GM10847 (cell line): ENCODE results near the gene AHRR.

Source experiments
- POLR2A ChIP-seq: IDR thresholded peaks from 2 replicates; pipeline ENCODE4 v1.6.1; 2011; ENCODE audit not compliant: insufficient read length; ENCODE audit errors: extremely low read depth

The AHRR gene

GRCh38 chr5:380701-381309, 59.3 kb downstream of the AHRR start:
- no peak for TF ChIP-seq POLR2A

GRCh38 chr5:383066-383465, 61.6 kb downstream of the AHRR start:
- no peak for TF ChIP-seq POLR2A

DNA sequence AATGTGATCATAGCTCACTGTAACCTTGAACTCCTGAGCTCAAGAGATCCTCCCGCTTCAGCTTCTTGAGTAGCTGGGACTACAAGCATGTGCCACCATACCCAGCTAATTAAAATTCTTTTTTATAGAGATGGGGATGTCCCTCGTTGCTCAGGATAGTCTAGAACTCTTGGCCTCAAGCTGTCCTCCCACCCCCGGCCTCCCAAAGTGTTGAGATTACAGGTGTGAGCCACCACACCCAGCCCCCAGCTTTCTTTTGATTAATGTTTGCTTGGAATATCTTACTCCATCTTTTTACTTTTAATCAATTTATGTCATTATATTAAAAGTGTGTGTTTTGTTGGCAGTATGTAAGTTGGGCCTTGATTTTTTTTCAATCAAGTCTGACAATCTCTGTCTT, 62.1 kb downstream of the AHRR start:
- TF ChIP-seq POLR2A: no peak

DNA sequence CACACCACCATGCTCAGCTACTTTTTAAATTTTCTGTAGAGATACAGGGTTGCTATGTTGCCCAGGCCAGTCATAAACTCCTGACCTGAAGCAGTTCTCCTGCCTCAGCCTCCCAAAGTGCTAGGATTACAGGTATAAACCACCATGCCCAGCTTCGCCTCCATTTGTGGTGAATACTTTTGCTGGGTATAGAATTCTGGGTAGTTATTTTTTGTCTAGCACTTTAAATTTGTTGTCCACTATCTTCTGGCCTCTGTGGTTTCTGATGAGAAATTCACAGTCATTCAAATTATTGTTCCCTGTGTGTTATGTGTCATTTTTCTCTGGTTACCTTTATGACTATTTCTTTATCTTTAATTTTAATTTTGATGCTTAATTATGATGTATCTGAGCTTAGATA, 63.8 kb downstream of the AHRR start:
- TF ChIP-seq POLR2A: no peak

DNA sequence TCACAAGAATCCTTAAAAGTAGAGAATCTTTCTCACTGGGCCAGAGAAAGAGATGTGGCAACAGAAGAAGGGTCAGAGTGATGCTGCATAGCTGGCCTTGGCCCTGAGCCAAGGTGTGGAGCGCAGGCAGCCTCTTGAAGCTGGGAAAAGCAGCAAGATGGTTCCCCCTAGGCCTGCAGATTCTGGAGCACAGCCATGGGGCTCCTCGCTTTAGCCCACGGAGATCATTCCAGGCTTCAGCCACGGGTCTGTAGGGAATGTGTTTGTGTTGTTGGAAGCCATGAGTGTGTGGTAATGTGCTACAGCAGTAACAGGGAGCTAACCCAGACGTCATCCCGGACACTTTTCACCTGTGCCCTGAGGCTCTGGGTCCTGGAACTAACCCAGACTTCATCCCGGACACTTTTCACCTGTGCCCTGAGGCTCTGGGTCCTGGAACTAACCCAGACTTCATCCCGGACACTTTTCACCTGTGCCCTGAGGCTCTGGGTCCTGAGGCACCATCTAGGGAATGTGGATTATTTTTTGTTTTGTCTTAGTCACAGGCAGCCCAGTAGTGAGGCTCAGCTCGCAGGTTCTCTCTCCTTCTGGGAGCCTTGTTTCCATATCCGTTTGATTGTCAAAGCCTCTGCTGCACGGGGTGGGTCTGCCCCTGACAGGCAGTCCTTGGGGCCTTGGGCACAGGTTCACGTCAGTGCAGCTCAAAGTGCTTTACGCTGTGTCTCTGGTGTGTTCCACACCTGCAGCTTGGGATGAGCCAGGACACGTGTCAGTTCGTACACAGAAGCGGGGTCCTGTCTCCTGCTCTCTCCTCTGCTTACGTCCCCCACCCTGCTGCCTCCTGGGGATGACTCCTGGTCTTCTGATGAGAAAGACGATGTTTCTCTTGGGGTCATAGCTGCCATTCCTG, 65.2 kb downstream of the AHRR start:
- TF ChIP-seq POLR2A: no peak

DNA sequence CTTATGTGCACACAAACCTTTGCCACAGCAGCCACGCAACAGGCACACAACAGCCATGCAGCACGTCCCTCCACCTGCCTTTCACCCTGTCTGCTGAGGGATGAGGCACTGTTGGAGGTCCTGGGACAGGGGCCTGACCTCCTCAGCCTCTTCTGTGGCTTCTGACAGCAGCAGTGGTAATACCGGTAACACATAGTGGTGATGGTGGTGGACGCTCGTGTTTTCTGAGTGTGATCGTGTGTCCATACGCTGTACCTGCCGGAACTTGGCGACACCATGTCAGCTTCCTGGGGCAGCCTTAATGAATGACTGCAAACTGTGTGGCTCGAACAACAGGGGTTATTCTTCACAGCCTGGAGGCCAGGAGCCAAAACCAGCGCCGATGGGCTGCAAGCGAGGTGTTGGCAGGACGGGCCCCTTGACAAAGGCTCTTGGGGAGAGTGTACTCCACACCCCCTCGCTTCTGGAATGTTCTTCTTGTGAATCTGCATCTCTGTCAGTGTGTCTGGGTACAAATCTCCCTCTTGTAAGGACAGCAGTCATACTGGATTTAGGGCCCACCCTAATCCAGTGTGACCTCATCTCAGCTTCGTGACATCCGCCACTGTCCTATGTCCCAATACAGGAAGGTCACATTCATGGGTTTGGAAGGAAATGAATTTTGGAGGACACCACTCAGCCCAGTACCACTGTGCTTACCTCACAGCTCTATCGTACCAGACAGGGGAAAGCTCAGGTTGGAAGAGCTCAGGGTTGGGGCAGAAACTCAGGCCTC, 66.2 kb downstream of the AHRR start:
- no peak for TF ChIP-seq POLR2A

DNA sequence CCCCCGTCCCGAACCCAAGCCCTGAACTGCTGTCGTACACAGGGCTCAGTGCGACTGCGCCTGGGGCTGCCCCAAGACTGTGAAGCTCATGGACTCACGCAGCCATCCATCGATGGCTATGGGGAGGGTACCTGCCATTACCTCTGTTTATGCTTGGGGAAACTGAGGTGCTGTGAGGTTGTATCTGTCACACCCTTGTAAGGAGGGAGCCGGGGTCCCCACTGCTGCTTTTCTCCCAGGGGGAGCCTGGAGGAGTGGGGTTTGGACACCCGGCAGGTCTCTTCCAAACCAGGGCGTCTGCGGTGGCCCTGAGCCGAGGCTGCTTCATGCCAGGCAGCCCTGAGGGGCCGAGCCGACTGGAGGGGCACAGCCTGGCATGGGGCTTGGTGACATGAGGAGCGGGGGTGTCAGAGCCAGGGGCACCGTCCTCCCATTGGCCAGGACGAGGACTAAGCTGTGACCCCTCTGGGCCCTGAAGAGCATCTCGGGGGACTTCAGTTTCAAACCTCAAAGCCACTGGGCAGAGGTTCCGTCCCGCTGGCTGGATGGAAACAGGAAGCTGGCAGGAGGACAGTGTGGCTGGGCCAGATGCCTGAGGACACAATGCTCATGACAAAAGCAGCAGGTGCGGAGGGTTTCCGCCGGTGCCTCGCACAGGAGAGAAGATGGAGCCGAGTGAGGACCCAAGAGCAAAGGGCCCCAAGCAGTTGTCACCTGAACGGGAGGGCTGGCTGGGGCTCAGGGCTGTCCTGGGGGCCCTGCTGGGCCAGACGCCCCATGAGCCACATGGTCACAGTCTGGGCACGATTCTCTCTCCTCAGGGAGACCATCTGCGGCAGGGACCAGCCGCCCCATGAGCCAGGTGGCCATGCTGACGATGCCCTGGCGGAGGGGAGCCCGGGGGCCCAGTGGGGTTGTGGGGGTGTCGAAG, 67.0 kb downstream of the AHRR start:
- TF ChIP-seq POLR2A: no peak

DNA sequence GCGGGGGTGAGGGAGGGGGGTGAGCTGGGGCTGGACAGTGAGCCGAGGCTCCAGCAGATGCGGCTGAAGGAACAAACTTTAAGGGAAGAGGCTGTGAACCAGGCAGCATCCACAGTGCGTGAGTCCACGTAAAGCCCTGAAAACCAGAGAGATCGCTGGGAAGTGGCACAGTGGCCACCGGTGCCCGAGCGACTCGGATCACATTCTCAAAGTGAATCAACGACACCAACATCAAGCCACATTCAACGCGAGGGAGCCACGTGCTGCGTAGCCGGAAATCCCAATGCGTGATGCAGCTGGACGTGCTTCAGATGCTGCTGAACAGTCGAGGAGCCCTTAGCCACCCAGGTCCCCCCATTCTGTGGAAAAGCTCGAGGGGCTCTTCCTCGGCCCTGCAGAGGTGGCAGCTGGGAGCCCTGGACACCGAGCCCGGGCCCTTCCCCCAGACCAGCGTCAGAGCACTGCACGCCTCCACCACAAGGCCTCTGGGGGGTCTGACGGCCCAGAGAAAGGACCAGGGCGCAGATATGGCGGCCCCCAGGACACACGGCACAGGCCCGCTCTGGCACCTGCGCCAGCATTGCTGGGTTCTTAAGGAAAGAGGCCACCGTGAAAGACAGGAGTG, 67.8 kb downstream of the AHRR start:
- TF ChIP-seq POLR2A: no peak

- no peak for TF ChIP-seq POLR2A
These were observed 68.5 kb downstream of the AHRR start for GRCh38 chr5:389891-390622.

DNA sequence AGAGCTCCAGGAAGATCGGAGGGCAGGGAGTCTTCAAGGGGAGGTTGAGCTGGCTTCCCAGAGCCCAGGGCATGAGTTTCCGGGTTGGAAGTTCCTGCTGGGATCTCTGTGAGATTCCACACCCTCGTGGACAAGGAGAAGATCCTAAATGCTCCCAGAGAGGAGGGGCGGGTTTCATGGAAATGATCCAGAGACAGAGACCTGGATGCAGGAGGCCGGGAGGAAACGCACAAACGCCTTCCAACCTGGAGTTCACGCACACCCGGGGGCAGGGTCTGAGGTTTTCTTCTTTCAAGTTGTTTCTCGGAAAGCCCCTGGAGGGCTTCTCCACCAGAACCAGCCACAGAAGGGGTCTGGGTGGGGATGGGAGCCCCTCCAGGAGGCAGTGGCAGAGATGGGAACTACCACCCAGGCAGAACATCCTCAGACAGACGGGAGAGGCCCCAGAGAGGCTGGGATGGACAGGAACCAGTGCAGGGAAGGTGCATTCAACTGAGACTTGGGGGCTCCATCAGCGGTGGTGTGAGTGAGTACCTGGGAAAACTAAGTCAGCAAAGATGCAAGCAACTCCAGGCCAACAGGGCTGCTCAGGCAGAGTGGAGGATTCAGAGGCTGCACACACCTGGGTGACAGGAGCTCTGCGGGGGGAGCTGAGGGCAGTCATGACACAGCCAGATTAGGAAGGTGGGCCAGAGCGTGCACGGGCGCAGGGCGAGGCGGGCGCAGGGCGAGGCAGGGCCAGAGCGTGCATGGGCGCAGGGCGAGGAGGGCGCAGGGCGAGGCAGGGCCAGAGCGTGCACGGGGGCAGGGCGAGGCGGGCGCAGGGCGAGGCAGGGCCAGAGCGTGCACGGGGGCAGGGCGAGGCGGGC, 69.3 kb downstream of the AHRR start:
- no peak for TF ChIP-seq POLR2A

DNA sequence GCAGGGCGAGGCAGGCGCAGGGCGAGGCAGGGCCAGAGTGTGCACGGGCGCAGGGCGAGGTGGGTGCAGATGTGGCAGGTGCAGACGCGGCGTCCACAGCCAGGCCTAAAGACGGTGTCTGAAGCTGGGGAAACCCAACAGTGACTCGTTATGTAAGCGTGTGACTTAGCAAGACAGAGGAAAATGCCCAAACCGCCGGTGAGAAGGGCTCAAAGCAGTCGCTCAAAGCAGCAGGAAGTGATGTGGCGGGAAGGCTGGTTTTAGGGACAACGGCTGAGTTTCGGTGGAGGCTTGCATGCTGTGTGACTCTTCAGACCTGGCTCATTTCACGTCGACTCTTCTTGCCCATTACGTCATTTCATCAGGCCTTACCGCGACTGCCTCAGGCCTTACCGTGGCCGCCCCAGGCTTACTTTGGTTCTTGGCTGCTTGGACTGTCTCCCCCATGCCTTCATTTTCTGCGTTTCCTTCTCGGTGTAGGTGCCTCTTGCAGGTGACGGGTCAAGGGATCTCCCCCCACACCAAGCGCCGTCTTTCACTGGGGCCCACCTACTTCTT, 71.0 kb downstream of the AHRR start:
- TF ChIP-seq POLR2A: no peak

DNA sequence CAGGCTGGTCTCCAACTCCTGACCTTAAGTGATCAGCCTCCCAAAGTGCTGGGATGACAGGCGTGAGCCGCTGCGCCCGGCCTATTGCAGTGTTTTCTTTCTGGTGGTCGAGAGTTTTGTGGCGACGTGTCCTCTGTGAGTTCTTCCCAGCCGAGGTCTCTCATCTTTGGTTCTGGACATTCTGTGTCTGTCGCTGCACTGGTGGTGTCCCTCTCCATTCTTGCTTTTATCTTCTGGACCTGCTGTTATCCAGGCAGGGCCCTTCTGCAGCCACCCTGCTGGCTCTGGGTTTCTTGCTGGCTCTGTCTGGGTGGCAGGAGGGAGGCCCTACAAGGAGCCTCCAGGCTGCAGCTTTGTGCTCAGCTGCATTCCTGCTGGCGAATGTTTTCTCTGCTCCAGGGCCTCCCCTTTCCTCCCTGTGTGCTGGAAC, 72.3 kb downstream of the AHRR start:
- TF ChIP-seq POLR2A: no peak

GRCh38 chr5:394671-395155, 73.2 kb downstream of the AHRR start:
- no peak for TF ChIP-seq POLR2A
